ENCODE results near the gene FAM72A.
"Not testable (repeated sequence)": the region's sequence is repeated elsewhere in the genome, so short reads cannot be mapped to it uniquely, and the experiment has no call there.

The FAM72A gene

DNA sequence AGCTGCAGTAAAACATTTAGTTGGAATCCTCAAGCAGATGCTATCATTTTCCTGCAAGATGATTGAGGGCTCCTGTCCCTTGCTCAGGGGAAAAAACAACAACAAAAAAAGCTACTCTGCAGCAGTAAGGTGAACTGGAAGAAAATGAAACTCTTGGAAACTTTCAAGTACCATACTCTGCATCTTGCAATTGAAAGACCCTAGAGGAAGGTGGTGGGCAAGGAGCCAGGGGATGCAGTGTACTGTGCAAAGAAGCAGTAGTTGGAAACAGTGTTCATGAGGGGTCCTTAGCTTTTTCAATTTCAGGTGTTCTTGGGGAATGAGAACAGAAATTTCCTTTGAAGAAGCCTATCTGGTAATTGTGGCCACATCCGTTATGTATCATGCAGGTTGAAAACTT is 8.2 kb upstream of the FAM72A start:
- DNase-seq, result not testable (repeated sequence)

DNA sequence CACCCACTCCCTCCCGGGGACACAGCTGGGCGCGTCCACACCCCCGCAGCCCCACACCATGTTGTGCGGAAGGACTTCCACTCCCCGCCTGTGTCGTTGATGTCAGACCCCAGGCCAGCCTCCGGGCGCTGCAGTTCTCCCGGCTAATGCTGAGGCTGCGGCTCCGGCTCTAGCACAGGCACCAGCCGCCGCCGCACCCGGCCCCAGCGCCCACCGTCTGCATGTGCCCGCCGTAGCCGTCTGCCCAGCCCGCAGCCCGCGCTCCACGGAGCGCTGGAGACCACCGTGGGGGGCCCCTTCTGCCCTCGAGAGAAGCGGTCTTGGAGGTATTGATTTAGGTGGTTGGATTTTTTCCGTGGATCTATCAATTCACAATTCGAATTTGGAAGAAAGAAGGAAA is 2.9 kb upstream of the FAM72A start:
- DNase-seq, result not testable (repeated sequence)

DNA sequence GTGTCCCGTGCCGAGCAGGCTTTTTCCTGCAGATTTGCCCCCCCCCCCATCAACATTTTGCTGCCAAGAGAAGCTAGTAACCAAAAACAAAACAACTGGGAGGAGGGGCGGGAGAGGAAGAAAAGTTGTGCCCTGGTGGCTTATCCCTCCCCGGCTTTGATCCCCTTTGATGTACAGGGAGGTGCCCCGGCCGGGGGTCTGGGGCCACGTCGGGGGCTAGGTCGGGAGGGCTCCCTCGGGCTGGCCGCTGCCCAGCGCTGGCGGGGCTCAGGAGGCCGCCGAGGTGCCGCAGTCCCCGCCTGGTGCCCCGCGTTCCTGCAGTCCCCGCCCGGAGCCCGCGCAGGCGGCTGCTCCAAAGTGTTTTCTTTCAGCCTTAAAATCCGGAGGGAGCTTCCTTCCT is 2.2 kb upstream of the FAM72A start:
- not testable (repeated sequence) for DNase-seq

DNA sequence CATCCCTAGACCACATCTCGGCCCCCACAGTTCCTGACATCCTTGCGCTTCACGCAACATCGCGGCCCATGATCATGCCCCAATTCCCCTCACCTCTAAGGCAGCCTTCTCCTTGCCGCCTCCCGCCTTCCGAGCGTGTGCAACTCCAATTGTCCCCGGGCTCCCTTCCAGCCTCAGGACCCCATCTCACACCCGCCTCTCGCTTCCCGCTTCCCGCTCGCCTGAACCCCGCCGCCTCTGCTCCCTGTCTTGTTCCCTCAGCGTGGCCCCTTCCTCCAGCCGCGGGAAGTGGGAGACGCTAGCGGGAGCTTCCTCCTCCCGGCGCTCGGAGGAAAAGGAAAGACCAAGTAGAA is 1.5 kb upstream of the FAM72A start:
- DNase-seq, result not testable (repeated sequence)

DNA sequence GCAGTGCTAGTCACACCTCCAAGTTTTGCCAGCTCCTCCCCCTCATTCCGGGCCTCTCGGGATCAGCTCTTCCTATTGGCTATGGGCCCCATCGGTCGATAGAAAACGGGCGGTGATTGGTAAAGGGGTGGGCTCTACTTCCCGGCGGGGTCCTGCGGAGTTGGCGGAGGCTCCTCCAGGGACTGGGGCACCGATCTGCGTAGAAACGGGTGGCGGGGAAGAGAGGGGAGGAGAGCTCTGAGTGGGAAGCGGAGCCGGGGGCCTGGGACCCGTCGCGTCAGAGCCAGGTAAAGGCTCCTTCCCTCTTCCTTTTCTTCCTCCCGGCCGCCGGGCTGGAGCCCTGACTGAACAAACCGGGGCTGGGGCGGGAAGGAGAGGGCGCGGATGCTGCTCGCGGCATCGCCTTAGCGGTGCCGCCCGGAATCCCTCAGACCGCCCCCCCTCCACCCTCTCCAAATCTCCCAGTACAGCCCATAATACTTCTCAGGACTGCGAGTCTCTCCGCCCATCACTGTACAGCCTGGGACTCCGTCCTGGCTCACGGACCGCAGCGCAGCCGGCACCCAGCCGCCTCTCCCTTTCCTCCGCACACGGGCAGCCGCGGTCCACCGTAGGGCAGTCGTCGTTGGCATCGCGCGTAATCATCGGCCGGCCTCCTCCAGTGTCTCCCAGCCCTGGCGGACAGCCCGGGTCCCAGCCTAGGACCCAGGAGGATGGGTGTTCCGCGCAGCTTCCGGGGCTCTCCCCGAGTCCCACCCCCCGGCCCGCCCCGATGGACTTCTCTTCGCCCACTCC is 922 bp upstream of the FAM72A start, which contains the start of gene SRGAP2:
TSS of gene SRGAP2 (plus strand) at position 178 of the 795 bp plus-strand sequence. CDS start 2,430 bp downstream, outside the sequence.
- DNase-seq, result not testable (repeated sequence)

DNA sequence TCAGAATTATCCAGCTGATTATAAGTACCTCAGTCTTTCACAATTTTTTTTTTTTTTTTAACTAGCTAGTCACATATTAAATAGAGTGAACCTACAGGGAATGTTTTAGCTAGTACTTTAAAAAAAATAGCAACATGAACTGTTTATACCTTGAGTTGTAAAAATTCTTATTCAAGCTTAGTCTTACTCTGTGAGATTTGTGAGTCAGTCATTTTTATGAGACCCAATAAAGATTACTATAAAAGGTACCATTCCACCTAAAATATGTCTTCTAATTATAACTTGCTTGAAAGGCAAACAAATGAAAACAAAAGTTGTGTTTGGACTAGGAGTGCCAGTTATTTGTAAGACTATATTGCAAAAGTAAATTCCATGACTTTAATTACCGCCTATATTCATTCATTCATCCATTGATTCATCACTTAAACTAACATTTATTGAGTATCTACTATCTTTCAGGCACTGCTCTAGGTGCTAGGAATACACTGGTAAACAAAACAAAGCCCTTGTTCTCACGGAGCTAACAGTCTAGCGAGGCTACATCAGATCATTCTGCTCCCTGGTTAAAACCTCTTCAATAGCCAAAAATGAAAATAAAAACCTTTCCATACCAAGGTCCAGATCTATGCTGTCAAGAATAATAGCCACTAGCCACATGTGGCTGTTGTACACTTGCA is 5.8 kb downstream of the FAM72A start:
- DNase-seq, result not testable (repeated sequence)

DNA sequence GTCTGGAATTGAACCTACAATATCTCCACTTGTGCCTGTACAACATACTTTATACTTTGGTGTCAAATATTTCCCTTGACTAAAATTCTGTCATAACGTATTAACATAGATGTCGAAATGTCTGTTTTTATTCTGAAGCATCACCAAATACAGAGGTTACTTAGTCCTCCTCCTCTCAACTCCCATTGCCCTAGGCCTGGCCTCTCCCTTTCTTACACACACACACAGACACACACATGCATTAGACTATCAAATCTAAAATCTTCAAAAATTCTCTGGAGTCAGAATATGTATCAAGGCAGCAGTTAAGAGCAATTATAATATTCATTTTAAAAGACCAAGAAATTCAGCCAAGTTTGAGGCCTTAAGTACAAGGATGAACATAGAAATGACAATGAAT is 7.5 kb downstream of the FAM72A start:
- not testable (repeated sequence) for DNase-seq

DNA sequence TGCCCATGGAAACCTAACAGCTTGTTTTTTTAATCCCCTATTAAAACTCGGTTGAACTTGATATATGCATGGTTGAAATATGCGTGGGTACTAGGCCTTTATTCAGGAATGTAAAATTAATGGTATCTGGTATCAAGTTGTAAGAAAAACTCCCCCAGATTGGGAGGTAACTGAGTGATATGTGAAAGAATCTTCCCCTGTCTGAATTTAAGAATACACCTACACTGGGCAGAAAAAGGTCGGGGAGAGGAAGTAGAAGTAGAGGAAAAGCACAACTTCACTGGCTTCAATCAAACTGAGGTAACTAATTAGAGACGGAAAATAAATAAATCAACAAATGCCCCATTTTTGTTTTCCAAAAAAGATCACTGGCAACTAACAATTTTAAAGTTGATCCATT is 15.8 kb downstream of the FAM72A start:
- not testable (repeated sequence) for DNase-seq

DNA sequence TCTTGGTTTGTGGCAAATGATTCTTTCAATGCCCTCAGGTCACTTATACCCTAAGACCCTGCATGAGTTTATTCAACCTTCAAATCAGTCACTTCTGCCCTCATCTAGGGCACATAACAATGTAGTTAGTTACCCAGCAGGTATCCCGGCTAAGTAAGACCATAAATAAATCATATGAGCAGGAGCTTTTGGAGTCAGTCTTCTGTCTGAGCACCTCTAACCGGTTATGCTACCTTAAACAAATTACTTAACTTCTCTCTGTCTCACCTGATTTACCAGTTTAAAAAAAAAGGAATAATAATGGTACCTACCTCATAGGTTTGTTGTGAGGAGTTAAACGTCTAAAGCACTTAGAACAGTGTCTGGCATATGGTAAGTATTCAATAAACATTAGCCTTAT is 16.9 kb downstream of the FAM72A start:
- DNase-seq, result not testable (repeated sequence)

DNA sequence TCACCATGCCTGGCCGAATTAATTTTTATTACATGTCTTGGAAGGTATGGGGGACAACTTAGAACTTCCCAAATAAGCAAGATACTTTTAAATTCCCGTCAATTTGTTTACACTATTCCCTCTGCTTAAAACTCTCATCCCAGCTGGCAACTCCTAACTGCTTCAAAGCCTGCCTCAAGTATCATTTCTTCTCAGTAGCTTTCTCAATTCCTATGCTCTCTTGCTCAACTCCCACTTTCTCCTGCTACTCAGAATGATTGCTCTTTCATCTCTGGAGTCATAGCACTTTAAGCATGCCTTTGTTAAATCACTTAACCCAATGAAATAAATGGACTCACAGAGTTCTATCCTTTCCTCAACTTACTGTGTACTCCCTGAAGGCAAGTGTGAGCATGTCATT is 18.9 kb downstream of the FAM72A start:
- not testable (repeated sequence) for DNase-seq

DNA sequence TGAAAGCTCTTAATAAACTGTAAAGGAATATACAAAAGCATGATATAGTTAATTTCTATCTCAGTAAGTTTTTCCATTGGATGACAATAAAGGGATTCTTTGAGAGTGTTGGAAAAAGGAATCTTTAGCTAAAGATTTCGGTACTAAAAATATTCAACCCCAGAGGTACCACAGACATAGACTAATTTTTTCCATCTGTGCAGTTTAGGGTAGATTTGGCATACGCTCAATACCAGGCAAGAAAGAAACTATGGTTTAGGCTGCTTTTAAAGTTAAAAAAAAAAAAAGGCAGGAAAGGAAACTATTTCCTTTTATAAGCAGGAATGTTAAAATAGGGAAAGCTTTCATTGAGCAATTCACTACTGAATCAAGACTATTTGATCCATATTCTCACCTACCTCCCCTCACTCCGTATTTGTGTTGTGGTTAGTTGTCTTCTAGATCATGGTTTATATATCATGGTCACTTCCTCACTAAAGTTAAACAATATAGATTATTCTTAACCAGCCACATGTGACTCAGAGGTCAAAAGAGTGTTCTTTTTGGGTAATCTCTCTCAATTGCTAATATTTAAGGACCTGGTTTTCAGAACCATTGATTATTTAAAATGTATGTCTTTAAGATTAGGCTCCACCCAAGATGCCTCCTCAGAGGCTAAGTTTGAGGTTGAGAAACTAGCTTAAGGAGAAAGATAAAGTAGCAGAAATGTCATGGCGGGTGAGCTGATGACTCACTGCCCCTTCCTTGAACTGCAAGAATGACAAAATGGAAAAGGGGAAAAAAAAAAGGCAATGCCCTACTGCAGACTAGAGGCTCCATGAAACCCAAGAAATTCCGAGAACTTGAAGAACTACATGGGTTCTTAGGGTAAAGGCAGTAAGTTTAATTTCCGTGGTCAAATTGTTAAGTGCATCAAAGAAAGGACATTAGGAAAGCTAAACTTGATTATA is 20.0 kb downstream of the FAM72A start:
- not testable (repeated sequence) for DNase-seq

DNA sequence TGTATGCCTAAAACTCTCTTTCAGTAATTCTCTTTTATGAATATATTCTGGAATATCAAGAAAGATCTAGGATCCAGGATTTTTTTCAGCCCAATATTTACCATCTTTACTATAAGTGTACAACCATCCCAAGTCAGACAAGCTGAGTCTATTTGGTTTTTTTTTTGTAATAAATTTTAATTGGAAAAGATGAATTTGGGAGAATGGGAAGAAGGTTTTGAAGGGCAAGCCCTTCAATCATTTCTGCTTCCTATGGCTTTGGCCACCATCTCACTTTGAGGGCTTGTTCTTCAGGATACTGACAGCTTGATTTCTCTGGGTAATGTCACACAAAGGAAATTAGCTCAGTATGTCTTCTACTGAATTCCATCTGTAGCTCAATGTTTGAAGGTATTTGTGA is 23.0 kb downstream of the FAM72A start:
- DNase-seq, result not testable (repeated sequence)

DNA sequence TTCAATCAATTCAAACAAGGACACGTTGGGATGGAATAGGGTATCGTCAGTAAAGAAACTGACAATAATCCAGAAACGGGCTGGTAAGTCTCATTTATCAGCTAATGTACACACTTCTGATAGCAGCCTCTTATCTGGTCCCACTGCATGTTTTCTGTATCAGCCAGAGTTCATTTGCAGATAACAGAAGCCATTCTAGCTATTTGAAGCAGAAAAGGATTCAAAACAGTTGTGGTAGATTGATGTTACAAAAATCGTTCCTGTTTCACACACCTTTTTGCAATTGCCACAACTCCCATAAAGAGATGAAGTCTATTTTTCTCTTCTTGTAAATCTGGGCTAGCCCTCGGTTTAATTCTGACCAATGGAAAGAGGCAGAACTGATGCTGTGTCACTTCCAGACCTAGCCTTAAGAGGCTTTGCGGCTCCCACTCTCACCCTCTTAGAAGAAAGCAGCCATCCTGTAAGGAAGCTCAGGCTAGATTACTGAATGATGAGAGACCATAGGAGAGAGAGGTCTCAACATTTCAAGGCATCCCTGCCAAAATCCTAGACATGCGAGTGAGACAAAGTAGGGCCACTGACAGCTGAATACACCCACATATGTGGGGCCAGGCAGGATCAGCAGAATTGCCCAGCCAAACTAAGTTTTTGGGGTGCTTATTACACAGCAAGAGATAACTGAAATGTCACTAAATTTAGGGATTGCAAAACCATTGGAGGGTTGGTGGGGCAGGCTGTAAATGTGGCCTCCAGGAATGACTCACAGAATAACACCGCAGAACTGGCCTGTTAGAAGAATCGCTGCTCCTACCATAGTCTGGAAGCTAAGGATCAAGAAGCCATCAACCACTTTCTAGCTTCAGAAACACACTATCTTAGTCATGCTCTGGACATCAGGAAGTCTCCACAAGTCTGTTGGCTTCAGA is 24.3 kb downstream of the FAM72A start:
- DNase-seq, result not testable (repeated sequence)

DNA sequence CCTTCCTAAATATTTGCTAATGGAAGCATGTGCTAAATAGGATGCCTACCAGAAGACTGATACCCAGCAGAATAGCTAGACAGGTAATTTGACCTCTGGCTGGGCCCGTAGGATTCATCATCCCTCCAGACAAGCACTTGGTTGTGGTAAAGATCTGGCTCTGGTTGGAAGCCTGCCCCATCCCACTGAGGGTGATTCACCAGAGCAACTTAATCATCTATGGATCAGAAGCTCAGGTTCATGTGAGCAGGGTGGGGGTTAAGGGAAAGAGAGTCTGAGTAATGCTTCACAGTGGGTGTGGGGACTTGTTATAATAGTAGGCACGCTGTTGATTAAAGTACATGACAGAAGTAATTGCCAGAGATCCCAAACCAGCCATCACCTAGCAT is 26.5 kb downstream of the FAM72A start:
- DNase-seq, result not testable (repeated sequence)

DNA sequence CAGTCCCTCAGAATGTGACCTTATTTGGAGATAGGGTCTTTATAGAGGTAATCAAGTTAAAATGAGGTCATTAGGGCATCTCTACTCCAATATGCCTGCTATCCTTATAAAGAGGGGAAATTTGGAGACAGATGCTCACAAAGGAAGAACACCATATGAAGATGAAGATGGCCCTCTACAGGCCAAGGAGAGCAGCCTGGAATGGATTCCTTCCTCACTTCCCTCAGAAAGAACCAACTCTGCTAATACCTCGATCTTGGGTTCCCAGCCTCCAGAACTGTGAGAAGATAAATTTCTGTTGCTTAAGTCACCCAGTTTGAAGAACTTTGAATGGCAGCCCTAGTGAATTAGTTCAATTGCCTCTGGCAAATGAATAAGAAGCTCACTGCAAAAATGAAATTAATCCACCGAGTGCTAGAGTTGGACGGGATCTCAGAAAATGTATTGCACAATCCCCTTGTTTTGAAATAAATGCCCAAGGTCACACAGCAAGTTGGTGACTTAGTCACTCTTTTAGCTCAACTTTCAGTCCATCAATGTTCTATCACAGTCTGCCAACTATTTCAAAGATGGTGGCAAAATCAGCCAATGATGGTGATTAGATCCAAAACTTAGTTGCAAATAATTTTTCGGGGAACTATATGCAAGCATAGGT is 27.1 kb downstream of the FAM72A start:
- not testable (repeated sequence) for DNase-seq

DNA sequence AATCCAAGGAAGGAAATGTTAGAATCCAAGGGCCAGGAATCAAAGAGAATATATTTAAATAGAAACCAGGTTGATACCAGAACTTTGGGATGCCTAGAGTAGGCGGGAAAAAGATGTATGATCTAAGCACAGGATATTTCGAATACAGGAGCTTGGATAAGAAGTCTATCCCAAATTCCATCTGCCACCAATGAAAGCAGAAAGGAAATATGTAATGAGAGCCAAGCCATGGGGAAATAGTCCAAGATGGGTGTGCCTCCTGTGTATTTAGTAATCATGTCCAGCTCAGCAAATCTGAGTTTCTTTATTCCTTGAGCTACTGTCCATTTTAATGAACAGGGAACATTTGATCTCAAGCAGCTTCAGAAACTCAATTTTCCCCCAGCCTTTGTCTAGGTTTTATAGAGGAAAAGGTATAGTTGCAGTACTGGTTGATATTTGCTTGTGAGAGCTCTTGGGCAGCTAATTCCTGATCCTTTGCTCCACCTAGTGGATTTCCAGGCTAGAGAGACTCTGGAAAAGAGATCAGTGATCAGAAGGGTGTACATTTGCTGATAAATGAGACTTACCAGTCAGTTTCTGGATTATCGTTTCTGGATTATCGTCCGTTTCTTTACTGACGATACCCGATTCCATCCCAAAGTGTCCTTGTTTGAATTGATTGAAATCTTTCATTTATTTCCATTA is 28.3 kb downstream of the FAM72A start:
- DNase-seq, result not testable (repeated sequence)

DNA sequence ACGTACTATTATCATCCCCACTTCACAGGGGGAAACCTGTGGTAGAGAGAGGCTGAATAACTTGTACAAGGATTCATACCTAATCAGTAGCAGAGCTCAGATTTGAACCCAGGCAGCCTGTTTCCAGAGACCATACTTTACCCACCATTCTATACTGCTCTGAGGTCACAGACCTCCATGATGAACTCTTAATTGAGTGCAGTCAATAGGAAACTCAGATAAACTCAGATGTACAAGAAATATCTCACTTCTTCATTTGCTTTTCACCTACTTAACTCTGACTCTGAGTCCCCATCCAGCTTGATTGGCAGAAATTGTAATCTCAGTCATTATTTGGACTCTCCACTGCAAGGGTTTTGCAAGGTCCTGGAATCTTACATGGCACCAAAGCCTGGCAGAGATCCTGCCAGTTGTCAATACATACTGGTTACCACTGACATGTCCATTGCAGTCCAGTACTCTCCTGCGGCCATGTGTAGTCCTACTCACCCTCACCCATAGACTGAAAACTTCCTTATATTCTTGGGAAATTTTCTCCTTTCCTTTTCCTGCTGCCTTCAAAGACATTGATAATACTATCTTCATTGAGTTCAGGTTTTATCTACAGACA is 29.4 kb downstream of the FAM72A start:
- not testable (repeated sequence) for DNase-seq

DNA sequence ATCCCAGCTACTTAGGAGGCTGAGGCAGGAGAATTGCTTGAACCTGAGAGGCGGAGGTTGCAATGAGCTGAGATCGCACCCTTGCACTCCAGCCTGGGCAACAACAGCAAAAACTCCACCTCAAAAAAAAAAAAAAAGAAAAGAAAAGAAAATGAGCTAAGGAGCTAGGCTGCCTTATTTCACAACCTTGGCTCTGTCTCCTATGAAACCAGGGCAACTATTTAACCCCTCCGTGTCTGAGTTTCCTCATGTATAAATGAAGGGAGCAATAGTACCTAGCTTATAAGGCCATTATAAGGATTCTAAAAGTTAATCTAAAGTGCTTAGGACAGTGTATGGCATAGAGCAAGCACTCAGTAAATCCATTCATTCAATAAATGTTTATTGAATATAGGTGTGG is 32.8 kb downstream of the FAM72A start:
- DNase-seq, result not testable (repeated sequence)

DNA sequence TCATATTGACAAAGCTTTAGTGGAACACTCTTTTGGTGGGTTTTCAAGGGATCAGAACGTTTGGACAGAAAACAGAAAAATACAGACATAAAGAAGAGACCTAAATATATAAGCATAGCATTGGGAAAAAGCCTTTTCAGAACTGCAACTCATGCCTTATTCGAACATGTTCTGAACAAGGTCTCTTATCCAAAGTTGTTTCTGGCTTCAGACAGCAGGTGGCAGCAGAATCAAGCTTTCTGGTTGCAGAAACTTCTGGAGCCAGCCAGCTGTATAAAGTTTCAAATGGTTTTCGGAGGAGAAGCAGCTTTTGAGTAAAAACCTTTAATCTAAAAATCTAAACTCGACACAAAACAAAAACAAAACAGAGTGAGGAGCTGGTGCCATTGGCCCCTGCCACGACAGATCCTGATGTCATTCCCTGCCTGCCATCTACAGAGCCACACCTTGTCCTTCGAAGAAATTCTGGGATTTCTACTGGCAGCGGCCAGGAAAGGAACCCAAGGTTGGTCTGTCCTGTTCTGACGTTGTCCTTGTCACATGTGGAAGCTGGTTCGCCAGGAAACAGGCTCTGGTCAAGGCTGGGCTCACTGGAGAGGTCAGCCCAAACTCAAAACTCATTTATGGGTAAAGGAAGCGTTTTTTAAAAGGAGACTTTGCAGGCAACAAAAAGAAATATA is 35.1 kb downstream of the FAM72A start:
- DNase-seq, result not testable (repeated sequence)
